ENCODE results near the gene RNF141.

- TF ChIP-seq CTCF (IDR thresholded peaks at IDR 0.05) (no peak), EZH2 (IDR thresholded peaks at IDR 0.05) (no peak)
Observed at GRCh38 chr11:10573028-10573427, 32.0 kb upstream of the RNF141 start.

Data from neural progenitor cell (in vitro differentiated cells).